HEK293 (cell line): Measurements from ENCODE around the gene P4HA2.

Source experiments
- CTCF ChIA-PET: fragments of 350-600 bp; formaldehyde crosslinking; extraction: SDS; loops from one replicate; lab custom pipeline; 2021; ENCODE audit warnings: antibody characterized with exemption; lab: Yijun Ruan, JAX
- POLR2A ChIA-PET: fragments of 300-600 bp; formaldehyde crosslinking; extraction: SDS; loops from one replicate; lab custom pipeline; 2020; ENCODE audit warnings: antibody characterized with exemption, inconsistent platforms; lab: Yijun Ruan, JAX
- H3K27ac ChIP-seq: fragments of 200-500 bp; sonication (Bioruptor generic); 2 replicates; pipeline ENCODE4 v1.5.1; 2014; ENCODE audit warnings: low read depth, low read length, control low read depth, inconsistent platforms; ENCODE audit errors: extremely low read depth
- H3K36me3 ChIP-seq, 2 experiments: fragments of 200-500 bp in 1 of 2; sonication (Bioruptor generic) in 1 of 2; 1 replicate in 1 of 2; 2 replicates in 1 of 2; pipeline ENCODE4 v1.5.1; 2014 to 2017; ENCODE audit warnings: inconsistent platforms in 2 of 2, low read length in 2 of 2; ENCODE audit not compliant: control insufficient read depth in 2 of 2, insufficient read depth in 1 of 2
- H3K4me1 ChIP-seq: fragments of 200-500 bp; sonication (Bioruptor generic); 2 replicates; pipeline ENCODE4 v1.5.1; 2014; ENCODE audit warnings: mild to moderate bottlenecking, low read length, inconsistent platforms; ENCODE audit not compliant: control insufficient read depth, insufficient read depth
- H3K4me3 ChIP-seq: 2 replicates; pipeline ENCODE4 v1.5.1; 2011; ENCODE audit warnings: low read depth, mild to moderate bottlenecking, control low read depth, low read length, moderate library complexity
- H3K9me3 ChIP-seq: fragments of 200-500 bp; sonication (Bioruptor generic); 2 replicates; pipeline ENCODE4 v1.5.1; 2014; ENCODE audit warnings: low read depth, low read length, inconsistent platforms; ENCODE audit not compliant: control insufficient read depth, insufficient read depth
- KLF1 ChIP-seq: fragments of 450-650 bp; formaldehyde crosslinking; IDR thresholded peaks from 2 replicates; pipeline ENCODE4 v1.5.1; 2016; ENCODE audit warnings: missing biosample characterization, missing genetic modification characterization
- ZNF112 ChIP-seq: fragments of 450-650 bp; formaldehyde crosslinking; IDR thresholded peaks from 2 replicates; pipeline ENCODE4 v1.5.0; 2017; ENCODE audit warnings: missing biosample characterization, missing genetic modification characterization
- ZNF169 ChIP-seq: fragments of 450-650 bp; formaldehyde crosslinking; IDR thresholded peaks from 2 replicates; pipeline ENCODE4 v1.5.1; 2016; ENCODE audit warnings: missing biosample characterization, missing genetic modification characterization
- ZNF174 ChIP-seq: fragments of 450-650 bp; formaldehyde crosslinking; IDR thresholded peaks from 2 replicates; pipeline ENCODE4 v1.5.0; 2017; ENCODE audit warnings: missing biosample characterization, mild to moderate bottlenecking, missing genetic modification characterization
- ZNF23 ChIP-seq: fragments of 450-650 bp; formaldehyde crosslinking; IDR thresholded peaks from 2 replicates; pipeline ENCODE4 v1.5.1; 2016; ENCODE audit warnings: missing biosample characterization, missing genetic modification characterization, borderline replicate concordance
- ZNF266 ChIP-seq: fragments of 450-650 bp; formaldehyde crosslinking; IDR thresholded peaks from 2 replicates; pipeline ENCODE4 v1.5.1; 2016; ENCODE audit warnings: missing biosample characterization, missing genetic modification characterization, low read depth
- ZNF274 ChIP-seq, 2 experiments: fragments of 200-500 bp in 1 of 2; fragments of 450-650 bp in 1 of 2; sonication (Bioruptor generic) in 1 of 2; formaldehyde crosslinking in 1 of 2; IDR thresholded peaks; 2 replicates each; pipeline versions ENCODE4 v1.5.1 to v1.6.1; 2014 to 2016; ENCODE audit warnings: borderline replicate concordance in 1 of 2, inconsistent platforms in 1 of 2, low read length in 1 of 2, missing biosample characterization in 1 of 2, missing genetic modification characterization in 1 of 2
- ZNF621 ChIP-seq: fragments of 450-650 bp; formaldehyde crosslinking; IDR thresholded peaks from 2 replicates; pipeline ENCODE4 v1.5.1; 2017; ENCODE audit warnings: missing biosample characterization, missing genetic modification characterization
- ZNF623 ChIP-seq: fragments of 450-650 bp; formaldehyde crosslinking; IDR thresholded peaks from 2 replicates; pipeline ENCODE4 v1.5.1; 2016; ENCODE audit warnings: missing biosample characterization, missing genetic modification characterization
- TF ChIP-seq, protein P1 (sequence below): fragments of 450-650 bp; formaldehyde crosslinking; IDR thresholded peaks from 2 replicates; pipeline ENCODE4 v1.5.1; 2016; ENCODE audit warnings: missing biosample characterization, missing genetic modification characterization
- TF ChIP-seq, protein P2 (sequence below): IDR thresholded peaks from 2 replicates; pipeline ENCODE4 v1.6.1; 2011; ENCODE audit warnings: mild to moderate bottlenecking, low read depth, low read length, borderline replicate concordance
- TF ChIP-seq, protein P3 (sequence below): fragments of 450-650 bp; formaldehyde crosslinking; IDR thresholded peaks from 2 replicates; pipeline ENCODE4 v1.5.0; 2017; ENCODE audit warnings: missing biosample characterization, missing genetic modification characterization, borderline replicate concordance
- TF ChIP-seq, protein P4 (sequence below): fragments of 450-650 bp; formaldehyde crosslinking; IDR thresholded peaks from 2 replicates; pipeline ENCODE4 v1.5.1; 2016; ENCODE audit warnings: missing biosample characterization, missing genetic modification characterization, low read depth
- TF ChIP-seq, protein P5 (sequence below): fragments of 450-650 bp; formaldehyde crosslinking; IDR thresholded peaks from 2 replicates; pipeline ENCODE4 v1.5.1; 2016; ENCODE audit warnings: missing biosample characterization, missing genetic modification characterization

P4HA2 gene

DNA sequence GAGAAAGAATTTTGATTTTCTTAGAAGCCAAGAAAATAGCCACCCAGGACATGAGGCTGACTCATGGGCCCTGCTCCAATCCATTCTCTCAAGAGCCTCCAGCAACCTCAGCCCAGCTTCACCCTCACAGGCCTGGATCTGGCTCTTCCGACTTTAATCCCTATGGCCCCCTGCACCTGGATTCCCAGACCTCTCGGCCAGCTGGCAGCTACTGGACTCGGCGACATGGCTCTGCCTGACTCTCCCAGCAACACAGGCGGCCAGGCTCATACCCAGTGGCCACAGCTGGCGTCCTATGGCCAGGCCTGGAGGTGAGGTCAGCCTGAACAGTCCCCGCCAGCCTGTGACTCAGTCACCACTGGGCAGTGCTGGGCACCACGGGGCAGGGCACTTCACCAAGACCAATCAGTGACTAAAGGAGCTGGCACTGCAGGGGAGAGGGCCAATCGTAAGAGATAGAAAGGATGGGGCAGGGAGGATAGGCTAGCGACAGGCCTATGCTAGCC is 23.6 kb upstream of the P4HA2 start (continued):
- no peak for TF ChIP-seq ZNF274 (IDR thresholded peaks at IDR 0.05; ENCODE audit: low read length)
- TF ChIP-seq ZNF274 (tag by site-specific recombination; IDR thresholded peaks at IDR 0.05; ENCODE audit: borderline replicate concordance): no peak
- no peak for TF ChIP-seq ZNF623
- no peak for TF ChIP-seq ZNF23 (tag by site-specific recombination)
- TF ChIP-seq KLF1 (tag by site-specific recombination): no peak
- no peak for TF ChIP-seq ZNF169 (tag by site-specific recombination)
- no peak for TF ChIP-seq ZNF112 (tag by site-specific recombination)
- TF ChIP-seq, protein P1, sequence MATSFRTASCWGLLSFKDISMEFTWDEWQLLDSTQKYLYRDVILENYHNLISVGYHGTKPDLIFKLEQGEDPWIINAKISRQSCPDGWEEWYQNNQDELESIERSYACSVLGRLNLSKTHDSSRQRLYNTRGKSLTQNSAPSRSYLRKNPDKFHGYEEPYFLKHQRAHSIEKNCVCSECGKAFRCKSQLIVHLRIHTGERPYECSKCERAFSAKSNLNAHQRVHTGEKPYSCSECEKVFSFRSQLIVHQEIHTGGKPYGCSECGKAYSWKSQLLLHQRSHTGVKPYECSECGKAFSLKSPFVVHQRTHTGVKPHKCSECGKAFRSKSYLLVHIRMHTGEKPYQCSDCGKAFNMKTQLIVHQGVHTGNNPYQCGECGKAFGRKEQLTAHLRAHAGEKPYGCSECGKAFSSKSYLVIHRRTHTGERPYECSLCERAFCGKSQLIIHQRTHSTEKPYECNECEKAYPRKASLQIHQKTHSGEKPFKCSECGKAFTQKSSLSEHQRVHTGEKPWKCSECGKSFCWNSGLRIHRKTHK (tag by site-specific recombination): no peak
- no peak for TF ChIP-seq ZNF266 (tag by site-specific recombination)
- TF ChIP-seq ZNF174 (tag by site-specific recombination): no peak
- TF ChIP-seq, protein P2, sequence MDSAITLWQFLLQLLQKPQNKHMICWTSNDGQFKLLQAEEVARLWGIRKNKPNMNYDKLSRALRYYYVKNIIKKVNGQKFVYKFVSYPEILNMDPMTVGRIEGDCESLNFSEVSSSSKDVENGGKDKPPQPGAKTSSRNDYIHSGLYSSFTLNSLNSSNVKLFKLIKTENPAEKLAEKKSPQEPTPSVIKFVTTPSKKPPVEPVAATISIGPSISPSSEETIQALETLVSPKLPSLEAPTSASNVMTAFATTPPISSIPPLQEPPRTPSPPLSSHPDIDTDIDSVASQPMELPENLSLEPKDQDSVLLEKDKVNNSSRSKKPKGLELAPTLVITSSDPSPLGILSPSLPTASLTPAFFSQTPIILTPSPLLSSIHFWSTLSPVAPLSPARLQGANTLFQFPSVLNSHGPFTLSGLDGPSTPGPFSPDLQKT: no peak
- TF ChIP-seq, all 188 proteins: peak for 0

DNA sequence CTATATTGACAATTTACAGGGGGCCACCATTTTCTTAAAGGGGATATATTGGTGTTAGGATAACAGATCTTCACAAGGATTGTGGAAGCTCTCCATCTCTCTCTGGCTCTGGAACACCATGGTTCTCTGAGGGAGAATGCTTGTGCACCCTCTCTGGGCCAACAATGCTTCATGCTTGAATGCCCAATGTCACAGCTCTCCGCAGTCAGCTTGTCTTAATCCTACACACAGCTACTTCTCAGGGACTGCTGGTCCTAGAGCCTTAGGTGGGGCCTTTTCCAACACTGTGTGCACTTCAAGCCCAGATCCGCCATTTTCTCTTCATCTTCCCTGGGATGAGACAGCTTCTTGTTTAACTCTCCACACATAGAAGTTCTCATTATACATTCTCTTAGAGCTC is 22.9 kb upstream of the P4HA2 start:
- ChIA-PET CTCF (interaction anchor here (0.6 to 6.8 kb wide), 5 partner anchors 10 to 137 kb away, joined by 3 to 52 read pairs (median 4); no protein-coding TSS in a partner anchor), POLR2A (no interaction called here)
- H3K9me3 ChIP-seq: no peaks in the 10 kb centered on the region
- H3K4me1 ChIP-seq: no peaks in the 10 kb centered on the region
- no peak overlapping the region for H3K4me3 ChIP-seq
- TF ChIP-seq, protein P3, sequence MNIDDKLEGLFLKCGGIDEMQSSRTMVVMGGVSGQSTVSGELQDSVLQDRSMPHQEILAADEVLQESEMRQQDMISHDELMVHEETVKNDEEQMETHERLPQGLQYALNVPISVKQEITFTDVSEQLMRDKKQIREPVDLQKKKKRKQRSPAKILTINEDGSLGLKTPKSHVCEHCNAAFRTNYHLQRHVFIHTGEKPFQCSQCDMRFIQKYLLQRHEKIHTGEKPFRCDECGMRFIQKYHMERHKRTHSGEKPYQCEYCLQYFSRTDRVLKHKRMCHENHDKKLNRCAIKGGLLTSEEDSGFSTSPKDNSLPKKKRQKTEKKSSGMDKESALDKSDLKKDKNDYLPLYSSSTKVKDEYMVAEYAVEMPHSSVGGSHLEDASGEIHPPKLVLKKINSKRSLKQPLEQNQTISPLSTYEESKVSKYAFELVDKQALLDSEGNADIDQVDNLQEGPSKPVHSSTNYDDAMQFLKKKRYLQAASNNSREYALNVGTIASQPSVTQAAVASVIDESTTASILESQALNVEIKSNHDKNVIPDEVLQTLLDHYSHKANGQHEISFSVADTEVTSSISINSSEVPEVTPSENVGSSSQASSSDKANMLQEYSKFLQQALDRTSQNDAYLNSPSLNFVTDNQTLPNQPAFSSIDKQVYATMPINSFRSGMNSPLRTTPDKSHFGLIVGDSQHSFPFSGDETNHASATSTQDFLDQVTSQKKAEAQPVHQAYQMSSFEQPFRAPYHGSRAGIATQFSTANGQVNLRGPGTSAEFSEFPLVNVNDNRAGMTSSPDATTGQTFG (tag by site-specific recombination): no peak
- TF ChIP-seq, protein P4, sequence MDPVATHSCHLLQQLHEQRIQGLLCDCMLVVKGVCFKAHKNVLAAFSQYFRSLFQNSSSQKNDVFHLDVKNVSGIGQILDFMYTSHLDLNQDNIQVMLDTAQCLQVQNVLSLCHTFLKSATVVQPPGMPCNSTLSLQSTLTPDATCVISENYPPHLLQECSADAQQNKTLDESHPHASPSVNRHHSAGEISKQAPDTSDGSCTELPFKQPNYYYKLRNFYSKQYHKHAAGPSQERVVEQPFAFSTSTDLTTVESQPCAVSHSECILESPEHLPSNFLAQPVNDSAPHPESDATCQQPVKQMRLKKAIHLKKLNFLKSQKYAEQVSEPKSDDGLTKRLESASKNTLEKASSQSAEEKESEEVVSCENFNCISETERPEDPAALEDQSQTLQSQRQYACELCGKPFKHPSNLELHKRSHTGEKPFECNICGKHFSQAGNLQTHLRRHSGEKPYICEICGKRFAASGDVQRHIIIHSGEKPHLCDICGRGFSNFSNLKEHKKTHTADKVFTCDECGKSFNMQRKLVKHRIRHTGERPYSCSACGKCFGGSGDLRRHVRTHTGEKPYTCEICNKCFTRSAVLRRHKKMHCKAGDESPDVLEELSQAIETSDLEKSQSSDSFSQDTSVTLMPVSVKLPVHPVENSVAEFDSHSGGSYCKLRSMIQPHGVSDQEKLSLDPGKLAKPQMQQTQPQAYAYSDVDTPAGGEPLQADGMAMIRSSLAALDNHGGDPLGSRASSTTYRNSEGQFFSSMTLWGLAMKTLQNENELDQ (tag by site-specific recombination): no peak
- TF ChIP-seq, protein P5, sequence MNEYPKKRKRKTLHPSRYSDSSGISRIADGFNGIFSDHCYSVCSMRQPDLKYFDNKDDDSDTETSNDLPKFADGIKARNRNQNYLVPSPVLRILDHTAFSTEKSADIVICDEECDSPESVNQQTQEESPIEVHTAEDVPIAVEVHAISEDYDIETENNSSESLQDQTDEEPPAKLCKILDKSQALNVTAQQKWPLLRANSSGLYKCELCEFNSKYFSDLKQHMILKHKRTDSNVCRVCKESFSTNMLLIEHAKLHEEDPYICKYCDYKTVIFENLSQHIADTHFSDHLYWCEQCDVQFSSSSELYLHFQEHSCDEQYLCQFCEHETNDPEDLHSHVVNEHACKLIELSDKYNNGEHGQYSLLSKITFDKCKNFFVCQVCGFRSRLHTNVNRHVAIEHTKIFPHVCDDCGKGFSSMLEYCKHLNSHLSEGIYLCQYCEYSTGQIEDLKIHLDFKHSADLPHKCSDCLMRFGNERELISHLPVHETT (tag by site-specific recombination): no peak
- no peak for TF ChIP-seq ZNF621
- H3K27ac ChIP-seq: no peak overlapping the region
- no peaks in the 10 kb centered on the region for H3K36me3 ChIP-seq
